HG03354 (cell line): ENCODE measurements around the gene SNX25.

Experiments used
- ATAC-seq: cut with Tn5 transposase; IDR thresholded peaks from one replicate; pipeline ENCODE4 v1.9.1; 2021; ENCODE audit warnings: mild to moderate bottlenecking; ENCODE audit not compliant: unreplicated experiment, poor library complexity, severe bottlenecking

The SNX25 gene

GRCh38 chr4:185392156-185392555, 182.8 kb downstream of the SNX25 start:
- no peak for ATAC-seq

- ATAC-seq = no peak
These were observed 185.3 kb downstream of the SNX25 start for GRCh38 chr4:185394568-185395237.

- no peak for ATAC-seq
These were observed 186.0 kb downstream of the SNX25 start, which contains the start of gene LRP2BP for GRCh38 chr4:185395238-185395955. TSS of gene LRP2BP (minus strand) at chr4:185395924. CDS start at chr4:185378186, 17,738 bp downstream.

GRCh38 chr4:185395956-185396723, 186.7 kb downstream of the SNX25 start:
- peak; percentile 80 for ATAC-seq

DNA sequence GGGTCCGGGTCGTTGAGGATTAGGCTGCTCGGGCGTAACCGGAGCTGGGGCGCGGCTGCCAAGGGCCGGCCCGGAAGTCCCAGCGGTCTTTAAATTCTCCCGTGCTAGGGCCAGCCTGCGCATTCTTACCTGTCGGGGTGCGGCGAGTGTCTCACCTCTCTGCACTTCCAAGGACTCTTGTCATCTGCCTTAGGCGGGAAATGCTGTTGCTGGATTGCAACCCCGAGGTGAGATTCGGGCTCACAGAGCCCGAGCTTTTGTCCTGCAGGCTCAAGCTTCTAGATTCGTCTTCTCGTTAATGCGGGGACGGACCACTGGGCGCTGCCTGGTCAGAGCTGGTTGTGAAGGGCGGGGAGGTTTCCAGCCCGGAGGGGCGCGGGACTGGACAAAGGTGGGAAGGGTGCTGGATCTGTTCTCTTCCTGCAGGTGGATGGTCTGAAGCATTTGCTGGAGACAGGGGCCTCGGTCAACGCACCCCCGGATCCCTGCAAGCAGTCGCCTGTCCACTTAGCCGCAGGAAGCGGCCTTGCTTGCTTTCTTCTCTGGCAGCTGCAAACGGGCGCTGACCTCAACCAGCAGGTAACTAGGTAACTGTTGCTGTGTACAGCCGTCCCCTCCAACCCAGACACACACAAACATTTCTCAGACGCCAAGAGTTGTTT, 187.5 kb downstream of the SNX25 start, which contains the start of gene ANKRD37:
Gene ANKRD37 (plus strand): TSS at position 118 of the 662 bp plus-strand sequence. CDS start 83 bp downstream, at position 201.
- peak; percentile 0 for ATAC-seq

GRCh38 chr4:185398618-185399017, 189.2 kb downstream of the SNX25 start:
- ATAC-seq = no peak

- no peak for ATAC-seq
These were observed 190.1 kb downstream of the SNX25 start for GRCh38 chr4:185399466-185399865.

- ATAC-seq = no peak
These were observed 194.6 kb downstream of the SNX25 start for GRCh38 chr4:185404031-185404430.

DNA sequence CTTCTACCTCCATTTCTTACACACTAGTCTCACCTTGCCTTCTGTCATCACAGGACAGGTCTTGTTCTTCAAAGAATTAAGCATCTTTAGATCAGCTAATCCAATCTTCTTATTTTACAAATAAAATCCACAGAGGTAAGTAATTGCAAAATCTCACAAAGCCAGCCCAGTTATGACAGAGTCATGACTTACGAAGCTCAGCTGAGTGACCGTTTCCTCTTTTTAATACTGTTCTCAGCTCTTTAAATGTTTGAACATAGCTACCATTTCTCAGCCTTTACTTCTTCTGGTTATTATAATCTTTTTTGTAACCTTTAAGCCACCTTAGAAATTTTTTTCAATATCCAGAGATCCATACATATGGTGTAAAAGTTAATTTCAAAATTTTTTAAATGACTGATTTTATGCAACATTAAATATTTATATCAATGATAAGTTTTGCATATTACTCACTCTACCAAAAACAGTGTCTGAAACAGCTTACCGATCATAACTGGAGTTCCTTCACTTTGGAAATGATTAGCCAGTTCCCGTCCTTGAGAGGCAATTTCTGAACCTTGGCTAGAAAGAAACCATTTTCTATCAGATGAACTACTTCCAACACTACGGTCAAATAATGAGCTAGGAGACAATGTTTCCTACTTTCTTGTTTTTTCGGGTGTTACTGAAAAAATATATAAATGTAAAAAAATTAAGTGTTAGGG, 196.1 kb downstream of the SNX25 start:
- peak; percentile 81 for ATAC-seq

DNA sequence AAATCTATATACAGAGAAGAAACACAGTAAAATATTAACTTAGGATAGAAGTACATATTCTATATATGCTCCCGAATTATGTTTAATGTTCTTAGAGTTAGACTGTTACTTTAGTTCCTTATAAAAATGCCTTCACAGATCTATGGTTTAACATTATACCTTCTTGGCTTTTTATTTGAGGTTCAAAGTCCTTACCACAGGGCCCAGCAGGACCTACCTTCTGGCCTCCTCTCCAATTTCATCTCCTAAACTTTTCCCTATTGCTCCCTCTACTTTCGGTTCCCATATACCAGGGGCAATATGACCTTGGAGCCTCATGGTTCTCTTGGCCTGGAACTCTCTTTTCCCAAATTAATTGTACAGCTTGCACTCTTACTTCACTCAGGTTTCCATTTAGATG, 199.0 kb downstream of the SNX25 start:
- ATAC-seq = no peak

- ATAC-seq = no peak
These were observed 202.5 kb downstream of the SNX25 start for GRCh38 chr4:185411849-185412248.

DNA sequence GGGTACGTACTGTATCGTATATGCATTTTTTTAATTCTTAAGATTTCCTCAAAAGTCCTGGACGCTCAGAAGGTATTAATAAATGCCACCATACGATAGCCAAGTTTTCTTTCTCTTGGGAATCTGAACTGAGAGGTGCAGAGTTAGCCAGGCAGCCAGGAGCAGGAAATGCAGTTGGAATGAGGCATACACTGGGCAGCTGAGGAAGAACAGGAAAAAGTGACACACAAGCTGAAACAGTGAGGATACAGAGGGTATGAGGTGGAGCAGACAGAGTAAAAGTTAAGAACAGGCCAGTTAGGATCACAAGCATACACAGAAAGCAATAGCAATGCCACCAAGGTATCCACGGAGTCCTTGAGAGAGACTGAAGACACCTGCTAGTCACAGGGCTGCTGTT, 203.0 kb downstream of the SNX25 start:
- no peak for ATAC-seq
